HL-60/S4 (cell line): ENCODE data around the gene CBLB.

Experiments
- in situ Hi-C: fragments of 300-500 bp; cut with MboI; formaldehyde crosslinking; loops from 2 replicates; pipeline ENCODE4 v1.14.3; 2022; ENCODE audit warnings: low sequenced_read_pairs

Gene CBLB

GRCh38 chr3:105791131-105791530 lies 77.7 kb downstream of the CBLB start:
- in situ Hi-C loops, result no loop called here

GRCh38 chr3:105790534-105790933 lies 78.3 kb downstream of the CBLB start:
- in situ Hi-C loops, result no loop called here

GRCh38 chr3:105788593-105788992 lies 80.2 kb downstream of the CBLB start:
- in situ Hi-C loops, result no loop called here

DNA sequence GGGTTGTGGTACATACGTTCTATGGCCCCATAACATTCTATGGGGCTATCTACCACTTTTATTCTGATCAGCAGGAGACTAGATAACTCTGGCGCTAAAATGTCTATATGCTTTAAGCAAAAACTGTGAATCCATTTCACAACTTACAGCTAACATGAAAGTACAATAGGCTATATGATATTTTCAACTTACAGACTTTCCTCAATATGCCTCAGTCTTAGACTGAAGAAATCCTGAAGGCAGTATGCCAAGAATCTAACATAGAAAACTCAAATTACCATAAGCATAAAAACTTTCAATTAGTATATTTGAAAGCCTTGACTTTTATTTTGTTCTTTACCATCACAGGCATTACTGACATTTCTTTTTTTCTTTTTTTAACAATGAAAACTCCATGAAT lies 81.4 kb downstream of the CBLB start:
- in situ Hi-C loops, result no loop called here

GRCh38 chr3:105786990-105787389 lies 81.8 kb downstream of the CBLB start:
- in situ Hi-C loops, result no loop called here

DNA sequence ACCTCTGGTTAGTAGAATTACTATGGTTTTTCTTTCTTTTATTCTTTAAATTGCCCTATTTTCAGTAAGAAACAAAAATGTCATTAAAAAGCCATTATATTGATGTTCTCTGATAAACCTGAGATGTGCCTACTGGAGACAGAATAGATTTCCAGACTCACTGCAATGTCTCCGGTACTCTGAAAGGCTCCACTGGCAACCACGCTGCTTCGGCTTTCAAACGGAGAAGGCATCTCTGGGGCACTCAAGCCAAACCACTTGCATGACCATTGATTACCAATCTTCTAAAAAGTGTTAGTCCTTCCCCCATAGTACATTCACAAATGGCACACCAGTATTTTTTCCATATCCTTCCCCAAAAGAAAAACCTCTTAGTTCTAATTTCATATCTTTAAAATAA lies 82.6 kb downstream of the CBLB start:
- in situ Hi-C loops, result no loop called here

GRCh38 chr3:105785803-105786202 lies 83.0 kb downstream of the CBLB start:
- in situ Hi-C loops, result no loop called here

DNA sequence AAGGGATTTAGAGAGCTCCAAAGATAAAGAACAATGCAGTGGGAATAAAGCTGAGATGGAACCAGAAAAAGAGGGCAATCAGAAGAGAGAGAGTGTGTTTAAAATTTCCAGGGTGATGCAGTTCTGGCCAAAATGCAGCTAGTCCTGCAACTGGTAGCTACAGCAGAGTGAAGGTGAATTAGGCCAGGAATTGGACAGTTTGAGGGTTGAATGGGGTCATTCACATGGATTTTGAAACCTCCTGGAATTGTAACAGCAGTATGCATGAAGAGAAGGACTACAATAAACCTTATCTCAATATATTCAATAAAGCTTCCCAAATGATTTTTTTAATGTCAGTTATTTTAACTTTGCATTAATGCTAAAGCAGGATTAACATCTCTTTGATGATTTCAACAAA lies 85.2 kb downstream of the CBLB start:
- in situ Hi-C loops, result no loop called here

GRCh38 chr3:105781871-105782270 lies 86.9 kb downstream of the CBLB start:
- in situ Hi-C loops, result no loop called here

DNA sequence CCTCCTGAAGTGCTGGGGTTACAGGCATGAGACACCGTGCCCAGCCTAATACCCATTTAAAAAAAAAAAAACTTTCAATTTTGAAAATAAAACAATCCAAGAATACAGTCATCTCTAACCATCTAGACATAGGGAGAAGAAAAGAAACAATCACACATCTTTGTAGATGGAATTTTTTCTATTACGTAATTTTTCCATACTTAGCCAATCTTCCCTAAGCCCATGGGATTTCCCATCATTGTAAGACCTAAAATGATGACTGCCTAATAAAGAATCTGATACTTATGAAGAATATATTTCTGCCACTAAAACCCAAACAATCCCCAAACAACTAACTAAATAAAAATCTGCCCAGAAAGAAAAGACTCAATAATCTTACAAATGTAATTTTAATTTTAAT lies 88.7 kb downstream of the CBLB start:
- in situ Hi-C loops, result no loop called here

DNA sequence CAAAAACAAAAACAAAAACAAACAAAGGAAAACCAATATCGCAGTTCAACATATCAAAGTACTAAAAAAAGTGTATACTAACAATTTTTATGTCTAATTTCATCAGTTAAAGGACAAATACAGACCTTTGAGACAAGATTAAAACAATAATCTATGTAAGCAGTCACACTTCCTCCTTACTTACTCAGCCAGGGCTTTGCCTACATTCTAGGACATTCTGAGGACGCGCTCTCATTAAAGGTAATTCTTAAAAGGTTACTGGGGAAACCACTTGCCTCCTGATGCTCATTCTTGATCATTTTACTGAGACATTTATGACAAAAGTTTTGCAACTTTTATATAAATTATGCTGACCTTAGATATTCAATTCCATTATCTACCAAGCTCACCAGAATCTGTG lies 93.4 kb downstream of the CBLB start:
- in situ Hi-C loops, result no loop called here

DNA sequence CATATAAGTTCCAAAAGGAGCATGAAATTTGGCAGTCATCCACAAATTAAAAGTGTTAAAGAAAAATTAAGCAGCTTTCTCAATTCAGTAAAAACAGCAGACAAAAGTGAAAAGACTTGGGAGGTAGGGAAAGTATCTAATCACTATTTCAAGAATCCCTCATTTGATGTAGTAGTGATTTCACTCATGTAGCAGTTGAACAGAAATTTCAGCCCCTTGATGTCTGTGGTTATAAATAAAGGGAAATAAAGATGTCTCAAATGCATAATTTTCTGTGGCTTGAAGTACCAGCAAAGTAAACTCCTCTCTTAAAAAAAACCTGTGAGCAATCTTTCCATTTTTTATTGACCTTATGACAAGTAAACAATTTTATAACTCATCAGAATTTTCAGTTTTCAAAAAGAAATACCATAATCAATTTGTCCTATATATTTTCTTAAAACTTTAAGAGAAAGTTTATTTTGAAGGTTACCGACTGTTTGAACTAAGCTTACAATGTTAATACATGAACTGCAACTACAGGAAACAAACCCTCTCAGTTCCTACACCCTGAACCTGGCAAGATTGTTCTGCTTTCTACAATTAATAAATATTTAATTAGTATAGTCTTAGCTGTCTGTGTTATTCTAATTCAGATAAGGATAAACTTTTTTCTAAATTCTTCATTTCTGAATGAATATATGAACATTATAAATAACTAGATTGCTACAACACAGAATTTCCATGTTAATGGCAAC lies 94.2 kb downstream of the CBLB start:
- in situ Hi-C loops, result no loop called here

DNA sequence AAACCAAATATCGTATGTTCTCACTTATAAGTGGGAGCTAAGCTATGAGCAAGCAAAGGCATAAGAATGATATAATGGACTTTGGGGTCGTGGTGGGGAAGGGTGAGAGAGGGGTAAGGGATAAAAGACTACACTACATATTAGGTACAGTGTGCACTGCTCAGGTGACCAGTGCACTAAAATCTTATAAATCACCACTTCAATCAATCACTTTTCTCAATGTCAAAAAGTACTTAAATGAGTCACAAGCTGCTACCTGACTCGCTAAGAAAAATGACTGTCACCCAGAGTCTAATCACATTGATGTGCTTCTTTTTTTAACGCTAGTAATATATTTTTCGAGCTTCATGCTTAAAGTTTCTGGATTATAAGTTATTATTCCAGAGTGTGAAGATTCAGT lies 95.5 kb downstream of the CBLB start:
- in situ Hi-C loops, result no loop called here

DNA sequence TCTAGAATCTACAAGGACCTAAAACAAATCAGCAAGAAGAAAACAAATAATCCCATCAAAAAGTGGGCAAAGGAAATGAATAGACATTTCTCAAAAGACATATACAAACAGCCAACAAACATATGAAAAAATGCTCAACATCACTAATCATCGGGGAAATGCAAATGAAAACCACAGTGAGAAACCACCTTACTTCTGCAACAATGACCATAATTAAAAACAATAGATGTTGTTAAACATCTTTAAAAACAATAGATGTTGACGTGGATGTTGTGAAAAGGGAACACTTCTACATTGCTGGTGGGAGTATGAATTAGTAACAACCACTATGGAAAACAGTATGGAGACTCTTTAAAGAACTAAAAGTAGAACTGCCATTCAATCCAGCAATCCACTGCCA lies 96.2 kb downstream of the CBLB start:
- in situ Hi-C loops, result no loop called here

DNA sequence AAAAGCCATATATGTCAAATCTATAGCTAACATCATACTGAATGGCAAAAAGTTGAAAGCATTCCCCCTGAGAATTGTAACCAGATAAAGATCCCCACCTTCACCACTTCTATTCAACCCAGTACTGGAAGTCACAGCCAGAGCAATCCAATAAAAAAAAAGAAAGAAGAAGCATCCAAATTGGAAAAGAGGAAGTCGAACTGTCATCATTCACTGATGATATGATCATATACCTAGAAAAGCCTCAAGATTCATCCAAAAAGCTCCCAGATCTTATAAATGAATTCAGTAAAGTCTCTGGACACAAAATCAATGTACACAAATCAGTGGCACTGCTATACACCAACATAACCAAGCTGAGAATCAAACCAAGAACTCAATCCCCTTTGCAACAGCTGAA lies 97.4 kb downstream of the CBLB start:
- in situ Hi-C loops, result no loop called here

- in situ Hi-C loops, result no loop called here
Observed at GRCh38 chr3:105770410-105770809, 98.4 kb downstream of the CBLB start.

GRCh38 chr3:105767776-105768175 lies 101.0 kb downstream of the CBLB start:
- in situ Hi-C loops, result no loop called here

DNA sequence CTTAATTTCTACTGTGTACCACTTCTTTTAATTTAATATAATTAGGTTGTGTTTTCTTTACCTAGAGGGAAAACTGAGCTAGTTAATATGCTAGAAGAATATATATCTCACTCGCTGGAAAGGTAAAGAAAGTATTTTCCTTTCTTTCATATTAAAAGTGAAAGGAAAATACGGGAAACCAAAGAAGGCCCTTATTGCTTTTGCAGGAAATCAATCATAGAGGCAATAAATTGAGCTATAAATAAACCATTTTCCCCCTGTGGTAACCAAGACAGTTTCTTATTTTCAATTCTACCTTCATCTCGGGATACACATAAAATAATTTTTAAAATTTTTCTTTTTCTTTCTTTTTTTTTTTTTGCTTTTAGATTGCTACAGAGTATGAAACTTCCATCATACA lies 101.6 kb downstream of the CBLB start:
- in situ Hi-C loops, result no loop called here

DNA sequence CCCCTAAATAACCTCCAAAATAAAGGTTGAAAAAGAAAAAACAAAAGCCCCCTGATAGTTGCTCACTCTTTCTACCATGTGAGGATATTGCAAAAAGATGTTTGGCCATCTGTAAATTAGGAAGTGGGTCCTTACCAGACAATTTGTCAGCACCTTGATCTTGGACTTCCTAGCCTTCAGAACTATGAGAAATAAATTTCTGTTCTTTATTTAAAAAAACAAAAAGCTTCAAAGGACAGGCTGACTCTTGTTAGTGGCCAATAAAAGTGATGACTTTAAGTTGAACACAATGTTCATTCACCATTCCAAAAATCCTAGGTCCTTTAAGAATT lies 103.5 kb downstream of the CBLB start:
- in situ Hi-C loops, result no loop called here

DNA sequence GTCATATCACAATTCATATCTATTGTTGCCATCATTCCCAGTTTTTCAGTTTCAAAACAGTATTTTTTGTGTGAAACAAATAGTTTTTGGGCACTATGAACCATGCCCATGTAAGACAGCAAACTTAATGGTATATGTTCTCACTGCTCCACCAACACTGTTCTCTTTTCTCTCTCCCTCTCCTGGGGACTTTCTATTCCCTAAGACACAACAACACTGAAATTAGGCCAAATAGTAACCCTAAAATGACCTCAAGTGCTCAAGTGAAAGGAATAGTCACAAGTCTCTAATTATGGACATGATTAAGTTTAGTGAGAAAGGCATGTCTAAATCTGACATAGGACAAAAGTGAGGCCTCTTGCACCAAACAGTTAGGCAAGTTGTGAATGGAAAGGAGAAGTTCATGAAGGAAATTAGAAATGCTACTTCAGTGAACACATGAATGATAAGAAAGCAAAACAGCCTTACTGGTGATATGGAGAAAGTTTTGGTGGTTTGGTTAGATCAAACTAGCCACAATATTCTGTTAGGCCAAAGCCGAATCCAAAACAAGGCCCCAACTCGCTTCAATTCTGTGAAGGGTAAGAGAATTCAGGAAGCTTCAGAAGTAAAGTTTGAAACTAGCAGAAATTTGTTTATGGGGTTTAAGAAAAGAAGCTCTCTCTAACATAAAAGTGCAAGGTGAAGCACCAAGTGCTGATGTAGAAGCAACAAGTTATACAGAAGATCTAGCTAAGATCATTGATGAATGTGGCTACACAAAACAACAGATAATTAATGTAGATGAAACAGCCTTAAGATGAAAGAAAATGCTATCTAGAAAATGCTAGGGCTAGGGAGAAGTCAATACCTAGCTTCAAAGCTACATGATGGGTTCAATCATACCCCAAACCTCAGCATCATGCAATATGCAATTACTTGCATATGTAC lies 104.2 kb downstream of the CBLB start:
- in situ Hi-C loops, result no loop called here

DNA sequence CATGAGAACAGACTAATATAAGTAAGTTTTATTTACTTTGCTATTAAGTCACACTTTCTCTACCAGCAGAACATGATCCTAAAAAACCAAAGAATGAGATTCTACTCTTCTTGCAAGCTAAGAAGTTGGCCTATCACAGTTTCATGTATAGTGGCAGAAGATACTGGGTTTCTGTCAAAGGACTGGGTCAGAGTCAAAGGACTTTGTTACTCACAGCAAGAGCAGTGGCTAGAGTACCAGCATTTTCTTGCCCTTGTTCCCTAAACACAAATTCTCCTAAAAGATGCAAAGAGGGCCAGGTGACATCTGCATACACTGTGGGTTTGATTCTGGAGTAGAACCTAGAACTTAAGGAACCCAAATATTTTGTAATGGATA lies 105.2 kb downstream of the CBLB start:
- in situ Hi-C loops, result no loop called here
